Osteoblast (primary cell): ENCODE results near the gene PCSK5. TPM values are rescaled to one million over a fixed set of nuclear protein-coding genes. Genes with fewer than 3 reads are reported as not detected.

Experiments
- DNase-seq: peaks from one replicate; pipeline ENCODE4 v3.0.0; 2011; ENCODE audit warnings: low spot score, mixed read lengths; ENCODE audit not compliant: insufficient read length; ENCODE audit errors: missing footprints
- H2AFZ ChIP-seq: 2 replicates; pipeline ENCODE4 v1.6.0; 2011; ENCODE audit warnings: mild to moderate bottlenecking, low read length
- H3K27ac ChIP-seq: 2 replicates; pipeline ENCODE4 v1.5.1; 2011; ENCODE audit warnings: mild to moderate bottlenecking, low read depth, low read length, moderate library complexity
- H3K27me3 ChIP-seq: 2 replicates; pipeline ENCODE4 v1.6.0; 2012; ENCODE audit warnings: mild to moderate bottlenecking, control low read depth, inconsistent platforms, low read length, moderate library complexity; ENCODE audit not compliant: insufficient read depth
- H3K36me3 ChIP-seq: 2 replicates; pipeline ENCODE4 v1.5.1; 2011; ENCODE audit warnings: mild to moderate bottlenecking, low read length, control low read depth, moderate library complexity; ENCODE audit not compliant: insufficient read depth
- H3K4me1 ChIP-seq: 2 replicates; pipeline ENCODE4 v1.5.1; 2011; ENCODE audit warnings: mild to moderate bottlenecking, low read length, control low read depth, moderate library complexity; ENCODE audit not compliant: insufficient read depth
- H3K4me2 ChIP-seq: 2 replicates; pipeline ENCODE4 v1.6.0; 2011; ENCODE audit warnings: mild to moderate bottlenecking, low read length; ENCODE audit not compliant: insufficient read depth
- H3K4me3 ChIP-seq: fragments of 200-600 bp; sonication (generic); 3 replicates; pipeline ENCODE4 v1.5.1; 2012; ENCODE audit warnings: mild to moderate bottlenecking, low read length, inconsistent platforms; ENCODE audit not compliant: insufficient read depth
- H3K79me2 ChIP-seq: 2 replicates; pipeline ENCODE4 v1.6.0; 2012; ENCODE audit warnings: mild to moderate bottlenecking, low read length, control low read depth, inconsistent platforms; ENCODE audit not compliant: insufficient read depth
- H3K9me3 ChIP-seq: 2 replicates; pipeline ENCODE4 v1.5.1; 2011; ENCODE audit warnings: low read depth, low read length, control low read depth
- H4K20me1 ChIP-seq: 2 replicates; pipeline ENCODE4 v1.6.0; 2012; ENCODE audit warnings: mild to moderate bottlenecking, low read length, control low read depth; ENCODE audit not compliant: insufficient read depth
- CTCF ChIP-seq: IDR thresholded peaks from 2 replicates; pipeline ENCODE4 v1.5.1; 2011; ENCODE audit warnings: mild to moderate bottlenecking, low read depth, low read length, moderate library complexity; ENCODE audit errors: extremely low read depth
- total RNA-seq: library from RNA; depleted of rRNA; stranded (reverse); fragments of >200 nt; gene quantifications from 2 replicates; pipeline ENCODE4 v1.2.3, GENCODE V29; 2012

The PCSK5 gene
- total RNA-seq, 1 donor, result 14.5 TPM

- Histone ChIP-seq H3K9me3 (no peaks in the 10 kb centered on the region), H3K27me3 (no peaks in the 10 kb centered on the region), H4K20me1 (no peaks in the 10 kb centered on the region), H3K4me2 (no peak overlapping the region), H3K4me1 (no peaks in the 10 kb centered on the region), H3K36me3 (no peaks in the 10 kb centered on the region), H3K27ac (no peak overlapping the region), H3K4me3 (no peak overlapping the region), H3K79me2 (no peaks in the 10 kb centered on the region), H2AFZ (no peak overlapping the region)
- no peak for DNase-seq
- no peak for TF ChIP-seq CTCF
These were observed 23.5 kb downstream of the PCSK5 start for GRCh38 chr9:75914002-75914401.

GRCh38 chr9:75914883-75915452 is 24.5 kb downstream of the PCSK5 start:
- Histone ChIP-seq H3K4me3 (no peak overlapping the region), H3K9me3 (no peaks in the 10 kb centered on the region), H3K4me1 (no peaks in the 10 kb centered on the region), H3K36me3 (no peaks in the 10 kb centered on the region), H3K4me2 (no peak overlapping the region), H3K27me3 (no peaks in the 10 kb centered on the region), H2AFZ (no peak overlapping the region), H4K20me1 (no peaks in the 10 kb centered on the region), H3K79me2 (no peaks in the 10 kb centered on the region), H3K27ac (no peak overlapping the region)
- no peak for DNase-seq
- TF ChIP-seq CTCF, result no peak

GRCh38 chr9:75918154-75918553 is 27.7 kb downstream of the PCSK5 start:
- no peaks in the 10 kb centered on the region for H4K20me1 ChIP-seq
- H3K36me3 ChIP-seq, result no peaks in the 10 kb centered on the region
- H2AFZ ChIP-seq, result no peak overlapping the region
- DNase-seq, result no peak
- H3K4me3 ChIP-seq, result no peak overlapping the region
- no peak for TF ChIP-seq CTCF
- no peak overlapping the region for H3K4me2 ChIP-seq
- H3K4me1 ChIP-seq, result no peaks in the 10 kb centered on the region
- H3K79me2 ChIP-seq, result no peaks in the 10 kb centered on the region
- no peak overlapping the region for H3K27ac ChIP-seq
- no peaks in the 10 kb centered on the region for H3K9me3 ChIP-seq
- H3K27me3 ChIP-seq, result no peaks in the 10 kb centered on the region

GRCh38 chr9:75918909-75919308 is 28.4 kb downstream of the PCSK5 start:
- no peaks in the 10 kb centered on the region for H3K36me3 ChIP-seq
- no peaks in the 10 kb centered on the region for H4K20me1 ChIP-seq
- TF ChIP-seq CTCF, result no peak
- DNase-seq, result no peak
- no peaks in the 10 kb centered on the region for H3K79me2 ChIP-seq
- H3K27me3 ChIP-seq, result no peaks in the 10 kb centered on the region
- no peak overlapping the region for H2AFZ ChIP-seq
- H3K4me1 ChIP-seq, result no peaks in the 10 kb centered on the region
- no peaks in the 10 kb centered on the region for H3K9me3 ChIP-seq
- H3K27ac ChIP-seq, result no peak overlapping the region
- H3K4me3 ChIP-seq, result no peak overlapping the region
- H3K4me2 ChIP-seq, result no peak overlapping the region
